NCI-H2081 treated with DMSO at 0.1 percent for 48 hours (cell line): ENCODE measurements around the gene KHDRBS2.

Experiments
- DNase-seq: peaks from one replicate; lab custom pipeline; 2025; lab: John Stamatoyannopoulos, UW

KHDRBS2 gene

GRCh38 chr6:62285612-62286469 is at the start of gene KHDRBS2:
Gene KHDRBS2 (minus strand): TSS chr6:62286225.
- peak; percentile 79 for DNase-seq

GRCh38 chr6:62328607-62329006 is 42.6 kb upstream of the KHDRBS2 start:
- DNase-seq, result no peak

- no peak for DNase-seq
These were observed 38.8 kb upstream of the KHDRBS2 start for GRCh38 chr6:62324834-62325233.

- no peak for DNase-seq
These were observed 37.9 kb upstream of the KHDRBS2 start for GRCh38 chr6:62323818-62324431.

GRCh38 chr6:62298745-62299392 is 12.8 kb upstream of the KHDRBS2 start:
- no peak for DNase-seq

GRCh38 chr6:62296541-62296940 is 10.5 kb upstream of the KHDRBS2 start:
- DNase-seq, result no peak

GRCh38 chr6:62288974-62289373 is 2.9 kb upstream of the KHDRBS2 start:
- DNase-seq, result no peak

- no peak for DNase-seq
These were observed 2.5 kb upstream of the KHDRBS2 start for GRCh38 chr6:62288562-62288961.

- DNase-seq, result no peak
These were observed 432 bp upstream of the KHDRBS2 start for GRCh38 chr6:62286470-62286843.

- no peak for DNase-seq
These were observed 1.3 kb downstream of the KHDRBS2 start for GRCh38 chr6:62284725-62285124.

GRCh38 chr6:62283796-62284411 is 2.1 kb downstream of the KHDRBS2 start:
- peak; percentile 22 for DNase-seq

- DNase-seq, result peak; percentile 16
These were observed 2.7 kb downstream of the KHDRBS2 start for GRCh38 chr6:62283365-62283764.

- DNase-seq, result no peak
These were observed 5.9 kb downstream of the KHDRBS2 start for GRCh38 chr6:62280099-62280498.

GRCh38 chr6:62272114-62272513 is 13.9 kb downstream of the KHDRBS2 start:
- DNase-seq, result no peak

GRCh38 chr6:62265906-62266525 is 20.0 kb downstream of the KHDRBS2 start:
- DNase-seq, result no peak

GRCh38 chr6:62262283-62262682 is 23.7 kb downstream of the KHDRBS2 start:
- no peak for DNase-seq

- DNase-seq, result no peak
These were observed 39.9 kb downstream of the KHDRBS2 start for GRCh38 chr6:62246087-62246486.

- DNase-seq, result no peak
These were observed 49.2 kb downstream of the KHDRBS2 start for GRCh38 chr6:62236784-62237183.

GRCh38 chr6:62229231-62229630 is 56.8 kb downstream of the KHDRBS2 start:
- no peak for DNase-seq

- DNase-seq, result no peak
These were observed 68.2 kb downstream of the KHDRBS2 start for GRCh38 chr6:62217866-62218265.

GRCh38 chr6:62202078-62202477 is 83.9 kb downstream of the KHDRBS2 start:
- no peak for DNase-seq

GRCh38 chr6:62192593-62192992 is 93.4 kb downstream of the KHDRBS2 start:
- DNase-seq, result no peak
